GM03348 (cell line): ENCODE results near the gene PPIP5K1.

ENCODE experiments used
- DNase-seq: peaks from one replicate; pipeline ENCODE4 v3.0.0; 2012; ENCODE audit warnings: low spot score

PPIP5K1 gene

GRCh38 chr15:43488790-43489189, 101.2 kb downstream of the PPIP5K1 start:
- no peak for DNase-seq

GRCh38 chr15:43487271-43487895, 102.6 kb downstream of the PPIP5K1 start:
- no peak for DNase-seq

GRCh38 chr15:43484455-43484854, 105.6 kb downstream of the PPIP5K1 start:
- DNase-seq: no peak
